Measurements from ENCODE around the gene OR1B1. TPM values are rescaled to one million over a fixed set of nuclear protein-coding genes. Genes with fewer than 3 reads are reported as not detected.

The OR1B1 gene
- polyA plus RNA-seq, 1 donor (not counting 4 experiments of a cell fraction or from before 2014, with no cell fraction given), result not detected

- no peaks in the 10 kb centered on the region for H3K79me2 ChIP-seq (ENCODE audit: control insufficient read depth, insufficient read depth, low read length)
- H3K36me3 ChIP-seq (ENCODE audit: control insufficient read depth in 2 of 2, extremely low read depth in 1 of 2, insufficient read depth in 2 of 2, low read length in 2 of 2), result no peaks in the 10 kb centered on the region
- no peak within 1 kb of the TSS for H2AFZ ChIP-seq (ENCODE audit: control insufficient read depth, low read length)
- no peak within 1 kb of the TSS for H3K4me3 ChIP-seq (ENCODE audit: control insufficient read depth in 2 of 3, extremely low read depth in 1 of 3, insufficient read depth in 2 of 3, low read depth in 1 of 3, low read length in 3 of 3)
- no peaks in the 10 kb centered on the region for H4K20me1 ChIP-seq (ENCODE audit: control insufficient read depth, extremely low read depth, insufficient read depth, low read length)
- no peaks in the 10 kb centered on the region for H3K9me3 ChIP-seq (ENCODE audit: control insufficient read depth, low read depth, low read length)
- H3K9ac ChIP-seq (ENCODE audit: control insufficient read depth, extremely low read depth, insufficient read depth, low read length), result no peak within 1 kb of the TSS
- no peak for DNase-seq (ENCODE audit: low read depth, low spot score)
- FAIRE-seq, result no peak
- dilution Hi-C loops (cut with MboI; ENCODE audit: extremely low pct_ligation_motif_present, low sequenced_read_pairs), result no loop called here
- H3K27me3 ChIP-seq (ENCODE audit: control insufficient read depth, extremely low read depth, insufficient read depth, low read length), result no peaks in the 10 kb centered on the region
- H3K27ac ChIP-seq (ENCODE audit: control insufficient read depth, insufficient read depth, low read length), result no peak within 1 kb of the TSS
- no peak within 1 kb of the TSS for H3K4me2 ChIP-seq (ENCODE audit: control insufficient read depth, extremely low read depth, insufficient read depth, low read depth, low read length)
- H3K9me1 ChIP-seq (ENCODE audit: control insufficient read depth, extremely low read depth, insufficient read depth, low read length), result no peaks in the 10 kb centered on the region
- TF ChIP-seq CTCF (optimal IDR thresholded peaks at IDR 0.05 in 1 of 3, IDR thresholded peaks at IDR 0.05 in 1 of 3, conservative IDR thresholded peaks at IDR 0.05 in 1 of 3; ENCODE audit: extremely low read depth in 1 of 3, insufficient read depth in 2 of 3, low read length in 3 of 3) (no peak), EZH2 (IDR thresholded peaks at IDR 0.05; ENCODE audit: low read length) (no peak)
- H3K4me1 ChIP-seq (ENCODE audit: control insufficient read depth, extremely low read depth, insufficient read depth, low read length), result no peaks in the 10 kb centered on the region
Observed at GRCh38 chr9:122614362-122614761, 43.1 kb downstream of the OR1B1 start, which contains the start of gene OR1Q1. OR1Q1 (plus strand) TSS chr9:122614738; CDS start chr9:122614738, 0 bp downstream.

GRCh38 chr9:122609804-122610203 is 47.6 kb downstream of the OR1B1 start:
- dilution Hi-C loops (cut with MboI; ENCODE audit: extremely low pct_ligation_motif_present, low sequenced_read_pairs), result no loop called here
- H3K27ac ChIP-seq (ENCODE audit: control insufficient read depth, insufficient read depth, low read length), result no peak overlapping the region
- no peaks in the 10 kb centered on the region for H3K27me3 ChIP-seq (ENCODE audit: control insufficient read depth, extremely low read depth, insufficient read depth, low read length)
- TF ChIP-seq EZH2 (IDR thresholded peaks at IDR 0.05; ENCODE audit: low read length) (no peak), CTCF (optimal IDR thresholded peaks at IDR 0.05 in 1 of 3, IDR thresholded peaks at IDR 0.05 in 1 of 3, conservative IDR thresholded peaks at IDR 0.05 in 1 of 3; ENCODE audit: extremely low read depth in 1 of 3, insufficient read depth in 2 of 3, low read length in 3 of 3) (no peak)
- FAIRE-seq, result no peak
- H3K4me1 ChIP-seq (ENCODE audit: control insufficient read depth, extremely low read depth, insufficient read depth, low read length), result no peaks in the 10 kb centered on the region
- DNase-seq (ENCODE audit: low read depth, low spot score), result no peak
- no peaks in the 10 kb centered on the region for H3K36me3 ChIP-seq (ENCODE audit: control insufficient read depth in 2 of 2, extremely low read depth in 1 of 2, insufficient read depth in 2 of 2, low read length in 2 of 2)
- no peaks in the 10 kb centered on the region for H3K79me2 ChIP-seq (ENCODE audit: control insufficient read depth, insufficient read depth, low read length)
- H3K9me1 ChIP-seq (ENCODE audit: control insufficient read depth, extremely low read depth, insufficient read depth, low read length), result no peaks in the 10 kb centered on the region
- no peak overlapping the region for H3K4me2 ChIP-seq (ENCODE audit: control insufficient read depth, extremely low read depth, insufficient read depth, low read depth, low read length)
- H2AFZ ChIP-seq (ENCODE audit: control insufficient read depth, low read length), result no peak overlapping the region
- no peak overlapping the region for H3K9ac ChIP-seq (ENCODE audit: control insufficient read depth, extremely low read depth, insufficient read depth, low read length)
- no peaks in the 10 kb centered on the region for H3K9me3 ChIP-seq (ENCODE audit: control insufficient read depth, low read depth, low read length)
- H3K4me3 ChIP-seq (ENCODE audit: control insufficient read depth in 2 of 3, extremely low read depth in 1 of 3, insufficient read depth in 2 of 3, low read depth in 1 of 3, low read length in 3 of 3), result no peak overlapping the region
- H4K20me1 ChIP-seq (ENCODE audit: control insufficient read depth, extremely low read depth, insufficient read depth, low read length), result no peaks in the 10 kb centered on the region

All from keratinocyte (primary cell).